ENCODE results near the gene BBX. TPM values are rescaled to one million over a fixed set of nuclear protein-coding genes. Genes with fewer than 3 reads are reported as not detected.
A peak's percentile ranks its signal among the peaks of the same experiment; 100 is the strongest.

Gene BBX
- total and polyA plus RNA-seq, 2 of the 4 experiments (the other 2 are of a cell fraction), result 13.6 to 107 TPM

- no peak overlapping the region for H2AK5ac ChIP-seq (ENCODE audit: low read depth, low read length)
- H2BK5ac ChIP-seq (ENCODE audit: low read depth, low read length, poor library complexity, severe bottlenecking), result no peak overlapping the region
- CTCF ChIA-PET, result interaction anchor here (1.2 kb wide), 1 partner anchor 17 kb away, joined by 3 read pairs; no protein-coding TSS in a partner anchor
- no peak overlapping the region for H4K8ac ChIP-seq (ENCODE audit: low read depth in 2 of 2, low read length in 2 of 2)
- H3K27ac ChIP-seq (ENCODE audit: insufficient read depth, low read length), result no peak overlapping the region
- H3K36me3 ChIP-seq (ENCODE audit: control insufficient read depth, insufficient read depth, low read length), result peaks cover 8% of the 10 kb centered on the region
- peaks cover 9% of the 10 kb centered on the region for H3K4me1 ChIP-seq (ENCODE audit: control insufficient read depth, insufficient read depth, low read length)
- POLR2A ChIA-PET (ENCODE audit: unreplicated experiment), result no interaction called here
- H2AFZ ChIP-seq (replicated peaks; ENCODE audit: low read length, poor library complexity), result no peak overlapping the region
- DNase-seq, result peak; percentile 9
- H3K56ac ChIP-seq (ENCODE audit: extremely low read depth, insufficient read depth, low read length), result no peak overlapping the region
- peak; percentile 13; the same call in 1 of the 2 replicates for ATAC-seq (ENCODE audit: low read depth)
- peak overlapping the region; percentile 70 for H2AK9ac ChIP-seq (replicated peaks; ENCODE audit: low read depth, low read length, poor library complexity)
- 0 out of 2 replicates have a peak overlapping the region, but pooled peaks have one; percentile 14 for H3K14ac ChIP-seq (replicated peaks; ENCODE audit: low read depth, low read length)
- no peaks in the 10 kb centered on the region for H3K27me3 ChIP-seq (ENCODE audit: control insufficient read depth, insufficient read depth, low read length)
- no peaks in the 10 kb centered on the region for H3K9me1 ChIP-seq (ENCODE audit: insufficient read depth, low read length)
- no peak overlapping the region for H4K5ac ChIP-seq (ENCODE audit: low read depth, low read length)
- H3K4me3 ChIP-seq (ENCODE audit: insufficient read depth, low read depth, low read length), result no peak overlapping the region
- no peak overlapping the region for H3K18ac ChIP-seq (ENCODE audit: low read depth, low read length)
- H3K4me2 ChIP-seq (ENCODE audit: low read depth, low read length), result no peak overlapping the region
- no peak overlapping the region for H3K4ac ChIP-seq (ENCODE audit: low read depth, low read length)
- intact Hi-C loops (cut with micrococcal nuclease), result no loop called here
- no peak overlapping the region for H2BK120ac ChIP-seq (ENCODE audit: low read depth, low read length)
- H3K9me3 ChIP-seq (ENCODE audit: control insufficient read depth, insufficient read depth, low read length), result no peaks in the 10 kb centered on the region
- H2BK15ac ChIP-seq (ENCODE audit: low read depth, low read length), result no peak overlapping the region
- WGBS, 2 experiments (ENCODE audit: extremely low coverage in 2 of 2, insufficient read length in 1 of 2), result 33% methylated on average over 1 of the region's 8 CpGs; no CpG with 5 or more reads in 1 of the 2 experiments
- H3K79me1 ChIP-seq (ENCODE audit: low read depth in 1 of 2, low read length in 2 of 2), result no peaks in the 10 kb centered on the region
- H2BK20ac ChIP-seq (ENCODE audit: low read depth, low read length), result no peak overlapping the region; the same call in 1 of the 2 replicates
- no peaks in the 10 kb centered on the region for H4K20me1 ChIP-seq (ENCODE audit: insufficient read depth, low read length)
- H3K9ac ChIP-seq (ENCODE audit: low read depth, low read length), result no peak overlapping the region
- in situ Hi-C loops (cut with MboI; ENCODE audit: low sequenced_read_pairs), result no loop called here
- no peak for TF ChIP-seq RCOR1 (IDR thresholded peaks at IDR 0.05; ENCODE audit: insufficient replicate concordance, low read length)
- no peak overlapping the region for H4K91ac ChIP-seq (ENCODE audit: insufficient read depth, low read depth, low read length)
- H3K23ac ChIP-seq (ENCODE audit: low read depth, low read length), result peak overlapping the region; percentile 46; the same call in 1 of the 2 replicates
- dilution Hi-C loops (cut with HindIII; ENCODE audit: low sequenced_read_pairs, unreplicated experiment), result no loop called here
- no TSS peak for BruUV-seq (replicated peaks)
Measured at GRCh38 chr3:107810171-107811071, 287.7 kb downstream of the BBX start.

Data from IMR-90 (cell line).